Colon (tissue), 2 donors: Measurements from ENCODE around the gene ARL3.

Experiments
- FAIRE-seq: peaks from 2 replicates; lab custom pipeline; 2012; peaks lifted over from hg19 to GRCh38; lab: Jason Lieb, UNC
- donor health status: control.
- donor health status: control.

Gene ARL3

GRCh38 chr10:102650655-102651454 is 63.3 kb downstream of the ARL3 start:
- no peak for FAIRE-seq

- no peak for FAIRE-seq
Observed at GRCh38 chr10:102649797-102650654, 64.2 kb downstream of the ARL3 start.

GRCh38 chr10:102648889-102649796 is 65.1 kb downstream of the ARL3 start:
- no peak for FAIRE-seq

- no peak for FAIRE-seq
Observed at GRCh38 chr10:102648269-102648888, 65.8 kb downstream of the ARL3 start.

GRCh38 chr10:102647443-102648268 is 66.5 kb downstream of the ARL3 start:
- FAIRE-seq = no peak

GRCh38 chr10:102646610-102647442 is 67.4 kb downstream of the ARL3 start:
- FAIRE-seq = no peak

- no peak for FAIRE-seq
Observed at GRCh38 chr10:102645741-102646609, 68.2 kb downstream of the ARL3 start.

- no peak for FAIRE-seq
Observed at GRCh38 chr10:102645388-102645740, 68.8 kb downstream of the ARL3 start.

- no peak for FAIRE-seq
Observed at GRCh38 chr10:102644646-102645387, 69.4 kb downstream of the ARL3 start.

GRCh38 chr10:102644066-102644645 is 70.0 kb downstream of the ARL3 start, which contains the start of gene TRIM8:
Gene TRIM8, plus strand, starts transcription at chr10:102644479. Its CDS starts 139 bp downstream, at chr10:102644618.
- no peak for FAIRE-seq

- no peak for FAIRE-seq
Observed at GRCh38 chr10:102643336-102644065, 70.7 kb downstream of the ARL3 start.

- no peak for FAIRE-seq
Observed at GRCh38 chr10:102642736-102643335, 71.4 kb downstream of the ARL3 start.

- FAIRE-seq = peak; percentile 51
Observed at GRCh38 chr10:102641880-102642735, 72.1 kb downstream of the ARL3 start.

GRCh38 chr10:102641402-102641801 is 72.8 kb downstream of the ARL3 start:
- FAIRE-seq = no peak

- no peak for FAIRE-seq
Observed at GRCh38 chr10:102639537-102639936, 74.7 kb downstream of the ARL3 start.

GRCh38 chr10:102635377-102635776 is 78.8 kb downstream of the ARL3 start:
- no peak for FAIRE-seq
